ENCODE results near the gene LIN37.

LIN37 gene

GRCh38 chr19:35775046-35775297, 26.6 kb downstream of the LIN37 start:
- no peak for DNase-seq (ENCODE audit: low spot score)

GRCh38 chr19:35775298-35776101, 27.1 kb downstream of the LIN37 start, which contains the start of gene ARHGAP33:
Gene ARHGAP33, plus strand, starts transcription at chr19:35775564. Its CDS starts 95 bp downstream, at chr19:35775659.
- DNase-seq (ENCODE audit: low spot score): peak; percentile 99

GRCh38 chr19:35776102-35776788, 27.9 kb downstream of the LIN37 start:
- DNase-seq (ENCODE audit: low spot score): no peak

GRCh38 chr19:35777086-35777841, 28.9 kb downstream of the LIN37 start:
- DNase-seq (ENCODE audit: low spot score): no peak

- no peak for DNase-seq (ENCODE audit: low spot score)
Observed at GRCh38 chr19:35777961-35778360, 29.6 kb downstream of the LIN37 start.

GRCh38 chr19:35779033-35779432, 30.7 kb downstream of the LIN37 start:
- no peak for DNase-seq (ENCODE audit: low spot score)

- DNase-seq (ENCODE audit: low spot score): no peak
Observed at GRCh38 chr19:35780058-35780457, 31.7 kb downstream of the LIN37 start.

GRCh38 chr19:35780717-35781116, 32.3 kb downstream of the LIN37 start:
- no peak for DNase-seq (ENCODE audit: low spot score)

GRCh38 chr19:35781650-35782049, 33.3 kb downstream of the LIN37 start:
- no peak for DNase-seq (ENCODE audit: low spot score)

GRCh38 chr19:35782589-35782988, 34.2 kb downstream of the LIN37 start:
- DNase-seq (ENCODE audit: low spot score): no peak

GRCh38 chr19:35783469-35784434, 35.4 kb downstream of the LIN37 start:
- no peak for DNase-seq (ENCODE audit: low spot score)

- no peak for DNase-seq (ENCODE audit: low spot score)
Observed at GRCh38 chr19:35784503-35785338, 36.3 kb downstream of the LIN37 start.

GRCh38 chr19:35785339-35785627, 36.9 kb downstream of the LIN37 start:
- no peak for DNase-seq (ENCODE audit: low spot score)

GRCh38 chr19:35786299-35787160, 38.2 kb downstream of the LIN37 start:
- no peak for DNase-seq (ENCODE audit: low spot score)

- no peak for DNase-seq (ENCODE audit: low spot score)
Observed at GRCh38 chr19:35787227-35787799, 38.9 kb downstream of the LIN37 start.

- no peak for DNase-seq (ENCODE audit: low spot score)
Observed at GRCh38 chr19:35788205-35788960, 40.0 kb downstream of the LIN37 start.

- DNase-seq (ENCODE audit: low spot score): no peak
Observed at GRCh38 chr19:35789195-35789977, 41.0 kb downstream of the LIN37 start.
